Cardiac muscle cell (in vitro differentiated cells and primary cell): Measurements from ENCODE around the gene KCNQ1. TPM values are rescaled to one million over a fixed set of nuclear protein-coding genes. Genes with fewer than 3 reads are reported as not detected.

Experiments used
- DNase-seq, 2 donors: peaks; one replicate each; pipeline versions ENCODE4 v3.0.0 to v3.0.0-alpha.2; 2010 to 2017; ENCODE audit warnings: low read depth in 1 of 2, low spot score in 1 of 2
- H3K27ac ChIP-seq: fragments of 200-600 bp; sonication (generic); 2 replicates; pipeline ENCODE4 v1.5.1; 2016
- H3K27me3 ChIP-seq: fragments of 200-600 bp; sonication (generic); 2 replicates; pipeline ENCODE4 v1.6.0; 2016; ENCODE audit warnings: control low read depth
- H3K36me3 ChIP-seq: fragments of 200-600 bp; sonication (generic); 2 replicates; pipeline ENCODE4 v1.5.1; 2016; ENCODE audit warnings: control low read depth
- H3K4me1 ChIP-seq: fragments of 200-600 bp; sonication (generic); 2 replicates; pipeline ENCODE4 v1.8.1; 2017; ENCODE audit warnings: low read depth, mild to moderate bottlenecking, mixed run types
- H3K4me3 ChIP-seq: fragments of 200-600 bp; sonication (generic); 2 replicates; pipeline ENCODE4 v1.5.1; 2016; ENCODE audit warnings: mild to moderate bottlenecking
- H3K9me3 ChIP-seq: fragments of 200-600 bp; sonication (generic); 2 replicates; pipeline ENCODE4 v1.5.1; 2017; ENCODE audit warnings: low read depth, mild to moderate bottlenecking, control low read depth
- CTCF ChIP-seq: IDR thresholded peaks from 2 replicates; pipeline ENCODE4 v1.5.1; 2012; ENCODE audit warnings: low read depth, mild to moderate bottlenecking, low read length
- polyA plus RNA-seq: library from polyadenylated mRNA; unstranded; fragments of >200 nt; fragmentation: Nextera tagmentation; extraction: Ambion mirVana; gene quantifications from 2 replicates; pipeline ENCODE4 v1.2.1, GENCODE V29; 2016
- total RNA-seq: library from RNA; depleted of rRNA; stranded (reverse); fragments of >200 nt; gene quantifications from 2 replicates; pipeline ENCODE4 v1.2.3, GENCODE V29; 2016

KCNQ1 gene
- total and polyA plus RNA-seq, 2 experiments from 2014 or later = 13.9 to 18.6 TPM

GRCh38 chr11:2569321-2569721, 124.5 kb downstream of the KCNQ1 start:
- Histone ChIP-seq H3K4me3 (no peak overlapping the region), H3K27ac (no peak overlapping the region), H3K36me3 (no peaks in the 10 kb centered on the region), H3K27me3 (no peaks in the 10 kb centered on the region), H3K4me1 (peaks cover 6% of the 10 kb centered on the region), H3K9me3 (no peaks in the 10 kb centered on the region)
- no peak for DNase-seq
- no peak for TF ChIP-seq CTCF

GRCh38 chr11:2569731-2570210, 125.0 kb downstream of the KCNQ1 start:
- no peak for TF ChIP-seq CTCF
- DNase-seq = no peak

GRCh38 chr11:2570211-2570811, 125.5 kb downstream of the KCNQ1 start:
- no peaks in the 10 kb centered on the region for H3K27me3 ChIP-seq

More at GRCh38 chr11:2569731-2570210, 125.0 kb downstream of the KCNQ1 start:
- H3K4me1 ChIP-seq = peaks cover 6% of the 10 kb centered on the region
- H3K27ac ChIP-seq = no peak overlapping the region
- H3K36me3 ChIP-seq = no peaks in the 10 kb centered on the region
- no peaks in the 10 kb centered on the region for H3K27me3 ChIP-seq
- H3K9me3 ChIP-seq = no peaks in the 10 kb centered on the region
- H3K4me3 ChIP-seq = no peak overlapping the region

GRCh38 chr11:2570841-2571597, 126.2 kb downstream of the KCNQ1 start:
- DNase-seq = no peak

More at GRCh38 chr11:2570211-2570811, 125.5 kb downstream of the KCNQ1 start:
- Histone ChIP-seq H3K4me1 (peaks cover 6% of the 10 kb centered on the region), H3K36me3 (no peaks in the 10 kb centered on the region), H3K27ac (no peak overlapping the region), H3K9me3 (no peaks in the 10 kb centered on the region), H3K4me3 (no peak overlapping the region)
- no peak for TF ChIP-seq CTCF
- no peak for DNase-seq

More at GRCh38 chr11:2570841-2571597, 126.2 kb downstream of the KCNQ1 start:
- H3K4me1 ChIP-seq = peaks cover 6% of the 10 kb centered on the region
- no peaks in the 10 kb centered on the region for H3K9me3 ChIP-seq
- H3K4me3 ChIP-seq = no peak overlapping the region
- no peaks in the 10 kb centered on the region for H3K27me3 ChIP-seq
- no peak for TF ChIP-seq CTCF
- no peak overlapping the region for H3K27ac ChIP-seq
- H3K36me3 ChIP-seq = no peaks in the 10 kb centered on the region
